ENCODE measurements around the gene WIZ. TPM values are rescaled to one million over a fixed set of nuclear protein-coding genes. Genes with fewer than 3 reads are reported as not detected.

WIZ gene
- total RNA-seq, 1 experiment from 2014 or later = 72.3 TPM

- ChIA-PET CTCF (no interaction called here), POLR2A (ENCODE audit: low non-redundant PET) (interaction anchor here (0.6 kb wide), 1 partner anchor 11 kb away, joined by 3 read pairs; no protein-coding TSS in a partner anchor)
- H3K27ac ChIP-seq (ENCODE audit: low read depth, low read length, poor library complexity, severe bottlenecking) = no peak overlapping the region
- BruUV-seq (replicated peaks) = no TSS peak
- no peak overlapping the region for H3K4me3 ChIP-seq (ENCODE audit: low read depth, low read length, poor library complexity, severe bottlenecking)
- no peaks in the 10 kb centered on the region for H3K4me1 ChIP-seq (ENCODE audit: insufficient read depth, low read length, poor library complexity, severe bottlenecking)
- intact Hi-C loops (cut with micrococcal nuclease; ENCODE audit: unreplicated experiment) = no loop called here
- H3K36me3 ChIP-seq (ENCODE audit: insufficient read depth, low read length, poor library complexity, severe bottlenecking) = no peaks in the 10 kb centered on the region
- H3K9me3 ChIP-seq (ENCODE audit: low read depth, low read length, poor library complexity, severe bottlenecking) = no peaks in the 10 kb centered on the region
- no peak for DNase-seq (ENCODE audit: low spot score)
- TF ChIP-seq EZH2 (IDR thresholded peaks at IDR 0.05; ENCODE audit: borderline replicate concordance, low read depth, low read length, poor library complexity, severe bottlenecking) = no peak
- TF ChIP-seq CTCF (conservative IDR thresholded peaks at IDR 0.05; ENCODE audit: low read depth, low read length) = no peak
- no peaks in the 10 kb centered on the region for H3K27me3 ChIP-seq (replicated peaks; ENCODE audit: insufficient read depth, low read depth, low read length, poor library complexity)
These were observed 10.5 kb downstream of the WIZ start for GRCh38 chr19:15439078-15439799.

GRCh38 chr19:15438577-15438976, 11.2 kb downstream of the WIZ start:
- BruUV-seq (replicated peaks) = no TSS peak
- Histone ChIP-seq H3K4me3 (ENCODE audit: low read depth, low read length, poor library complexity, severe bottlenecking) (no peak overlapping the region), H3K27me3 (replicated peaks; ENCODE audit: insufficient read depth, low read depth, low read length, poor library complexity) (no peaks in the 10 kb centered on the region), H3K27ac (ENCODE audit: low read depth, low read length, poor library complexity, severe bottlenecking) (no peak overlapping the region), H3K4me1 (ENCODE audit: insufficient read depth, low read length, poor library complexity, severe bottlenecking) (peaks cover 2% of the 10 kb centered on the region), H3K36me3 (ENCODE audit: insufficient read depth, low read length, poor library complexity, severe bottlenecking) (no peaks in the 10 kb centered on the region), H3K9me3 (ENCODE audit: low read depth, low read length, poor library complexity, severe bottlenecking) (no peaks in the 10 kb centered on the region)
- intact Hi-C loops (cut with micrococcal nuclease; ENCODE audit: unreplicated experiment) = no loop called here
- CTCF ChIA-PET = no interaction called here
- TF ChIP-seq EZH2 (IDR thresholded peaks at IDR 0.05; ENCODE audit: borderline replicate concordance, low read depth, low read length, poor library complexity, severe bottlenecking) (no peak), CTCF (conservative IDR thresholded peaks at IDR 0.05; ENCODE audit: low read depth, low read length) (no peak)
- POLR2A ChIA-PET (ENCODE audit: low non-redundant PET) = no interaction called here
- no peak for DNase-seq (ENCODE audit: low spot score)

GRCh38 chr19:15438124-15438496, 11.6 kb downstream of the WIZ start:
- Histone ChIP-seq H3K27ac (ENCODE audit: low read depth, low read length, poor library complexity, severe bottlenecking) (no peak overlapping the region), H3K4me1 (ENCODE audit: insufficient read depth, low read length, poor library complexity, severe bottlenecking) (peaks cover 5% of the 10 kb centered on the region), H3K4me3 (ENCODE audit: low read depth, low read length, poor library complexity, severe bottlenecking) (no peak overlapping the region), H3K36me3 (ENCODE audit: insufficient read depth, low read length, poor library complexity, severe bottlenecking) (no peaks in the 10 kb centered on the region), H3K9me3 (ENCODE audit: low read depth, low read length, poor library complexity, severe bottlenecking) (no peaks in the 10 kb centered on the region), H3K27me3 (replicated peaks; ENCODE audit: insufficient read depth, low read depth, low read length, poor library complexity) (no peaks in the 10 kb centered on the region)
- DNase-seq (ENCODE audit: low spot score) = no peak
- no peak for TF ChIP-seq EZH2 (IDR thresholded peaks at IDR 0.05; ENCODE audit: borderline replicate concordance, low read depth, low read length, poor library complexity, severe bottlenecking)
- no peak for TF ChIP-seq CTCF (conservative IDR thresholded peaks at IDR 0.05; ENCODE audit: low read depth, low read length)
- intact Hi-C loops (cut with micrococcal nuclease; ENCODE audit: unreplicated experiment) = no loop called here
- BruUV-seq (replicated peaks) = no TSS peak
- ChIA-PET POLR2A (ENCODE audit: low non-redundant PET) (no interaction called here), CTCF (no interaction called here)
